Muscle layer of colon (tissue), 2 donors: ENCODE data around the gene MSL1.

Experiments
- H3K27ac ChIP-seq: one replicate; pipeline ENCODE4 v1.7.0; 2013; ENCODE audit warnings: low read depth, mild to moderate bottlenecking, low read length, moderate library complexity
- H3K27me3 ChIP-seq, 2 donors: one replicate each; pipeline ENCODE4 v1.7.0; 2013; ENCODE audit warnings: low read length in 2 of 2, mild to moderate bottlenecking in 2 of 2; ENCODE audit not compliant: insufficient read depth in 2 of 2, control insufficient read depth in 1 of 2
- H3K36me3 ChIP-seq: one replicate; pipeline ENCODE4 v1.7.0; 2013; ENCODE audit warnings: mild to moderate bottlenecking, low read length; ENCODE audit not compliant: insufficient read depth
- H3K4me1 ChIP-seq: one replicate; pipeline ENCODE4 v1.7.0; 2013; ENCODE audit warnings: mild to moderate bottlenecking, low read length; ENCODE audit not compliant: insufficient read depth
- H3K4me3 ChIP-seq, 2 donors: one replicate each; pipeline ENCODE4 v1.7.0; 2013; ENCODE audit warnings: low read length in 2 of 2, low read depth in 1 of 2, mild to moderate bottlenecking in 1 of 2, moderate library complexity in 1 of 2
- H3K9ac ChIP-seq: one replicate; pipeline ENCODE4 v1.7.0; 2013; ENCODE audit warnings: low read length
- H3K9me3 ChIP-seq: one replicate; pipeline ENCODE4 v1.7.0; 2013; ENCODE audit warnings: mild to moderate bottlenecking, low read length
- donor health status: abdominal sarcoma.
- donor health status: Adenocarcinoma of cecum.

MSL1 gene

DNA sequence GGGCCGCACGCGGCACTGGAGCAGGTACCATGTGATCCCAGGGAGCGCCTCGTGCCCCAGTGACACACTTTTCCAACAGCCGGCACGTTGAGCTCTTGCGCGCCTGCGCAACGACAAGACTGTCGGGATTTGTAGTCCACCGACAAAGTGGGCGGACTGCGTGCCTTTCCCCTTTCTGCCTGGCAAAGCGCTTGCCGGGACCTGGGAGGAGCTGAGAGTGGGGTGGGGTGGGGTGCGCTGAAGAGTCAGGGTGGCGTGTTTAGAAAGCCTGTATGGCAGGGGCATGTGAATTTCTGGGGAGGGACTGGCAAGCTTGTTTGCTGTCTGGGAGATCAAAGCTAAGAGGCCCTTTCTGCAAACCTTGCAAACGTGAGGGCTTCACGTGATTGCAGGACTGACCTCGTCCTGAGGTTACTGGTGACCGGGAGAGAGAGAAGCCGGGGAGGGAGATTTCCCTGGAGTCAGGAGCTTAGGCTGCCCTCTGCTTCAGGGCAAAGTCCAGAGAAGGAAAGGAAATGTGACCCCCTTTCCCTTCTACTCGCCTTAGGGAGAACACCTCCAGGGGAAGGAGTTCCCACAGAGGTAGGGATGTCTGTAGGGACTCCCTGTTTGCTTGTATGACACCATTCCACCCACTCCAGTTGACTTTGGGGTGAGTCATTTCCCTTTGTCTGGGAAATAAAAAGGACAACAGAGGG, 21.0 kb upstream of the MSL1 start:
- Histone ChIP-seq H3K4me1 (peaks cover 75% of the 10 kb centered on the region), H3K27me3 (no peaks in the 10 kb centered on the region), H3K27ac (peak overlapping the region; percentile 97), H3K9ac (peak overlapping the region; percentile 46), H3K9me3 (no peaks in the 10 kb centered on the region), H3K36me3 (peaks cover 30% of the 10 kb centered on the region), H3K4me3 (peak overlapping the region; percentile 75 to 99)

GRCh38 chr17:40101367-40102210, 20.2 kb upstream of the MSL1 start:
- peak overlapping the region; percentile 97 for H3K27ac ChIP-seq
- H3K36me3 ChIP-seq, result peaks cover 22% of the 10 kb centered on the region
- peak overlapping the region; percentile 46 for H3K9ac ChIP-seq
- no peaks in the 10 kb centered on the region for H3K27me3 ChIP-seq
- no peaks in the 10 kb centered on the region for H3K9me3 ChIP-seq
- H3K4me3 ChIP-seq, result peak overlapping the region; percentile 13 to 99
- peaks cover 75% of the 10 kb centered on the region for H3K4me1 ChIP-seq

DNA sequence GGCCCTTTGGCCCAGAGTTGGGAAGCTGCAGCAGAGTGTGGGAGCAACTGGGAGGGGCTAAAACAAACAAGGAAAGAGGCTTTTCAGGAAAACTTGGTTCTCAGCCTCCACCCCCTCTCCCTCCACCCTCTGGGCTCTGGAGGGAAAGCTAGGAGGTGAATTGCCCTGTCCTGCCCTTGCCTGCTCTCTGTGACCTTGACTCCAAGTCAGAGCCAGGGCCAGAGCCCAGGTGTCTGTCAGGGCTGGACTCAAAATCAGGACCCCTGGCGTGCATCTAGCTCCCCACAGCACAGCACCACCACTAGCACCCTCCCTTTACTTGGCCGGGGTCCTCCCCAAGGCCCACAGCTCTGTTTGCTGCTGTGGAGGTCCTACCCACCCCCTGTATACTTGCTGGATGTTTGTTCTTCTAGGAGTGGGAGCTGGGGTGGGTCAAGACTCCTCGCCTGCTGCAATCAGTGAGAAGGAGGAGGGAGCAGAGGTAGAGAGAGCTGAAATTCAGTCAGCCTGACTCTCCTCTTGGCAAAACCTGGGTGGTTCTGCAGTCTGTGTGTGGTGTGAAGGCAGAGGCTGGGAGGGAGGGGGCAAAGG, 18.6 kb upstream of the MSL1 start:
- Histone ChIP-seq H3K9ac (peak overlapping the region; percentile 46), H3K36me3 (peaks cover 6% of the 10 kb centered on the region), H3K27ac (peak overlapping the region; percentile 66), H3K27me3 (no peaks in the 10 kb centered on the region), H3K4me1 (peaks cover 74% of the 10 kb centered on the region), H3K9me3 (no peaks in the 10 kb centered on the region), H3K4me3 (peak overlapping the region in 1 of 2 donors; percentile 6)

DNA sequence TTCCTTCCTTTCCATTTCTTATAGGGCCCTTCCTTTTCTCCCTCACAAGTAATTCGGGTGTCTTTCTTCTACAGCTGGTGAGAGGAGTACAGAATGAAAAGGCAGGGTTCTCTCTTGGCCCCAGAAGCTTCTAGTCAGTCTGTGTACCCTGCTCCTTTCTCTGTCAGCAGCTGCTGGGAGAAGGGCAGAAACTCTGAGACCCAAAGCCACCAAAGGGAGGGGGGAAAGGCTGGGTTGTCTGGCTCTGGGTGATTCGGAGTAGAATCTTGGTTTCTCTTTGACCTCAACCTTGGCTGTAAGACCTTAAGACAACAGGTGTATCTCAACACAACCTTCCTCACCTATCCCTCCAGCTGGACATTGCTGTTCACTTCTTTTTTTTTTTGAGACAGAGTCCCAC, 18.1 kb upstream of the MSL1 start:
- H3K36me3 ChIP-seq, result peaks cover 1% of the 10 kb centered on the region
- no peak overlapping the region for H3K4me3 ChIP-seq
- peaks cover 74% of the 10 kb centered on the region for H3K4me1 ChIP-seq
- peak overlapping the region; percentile 66 for H3K27ac ChIP-seq
- H3K27me3 ChIP-seq, result no peaks in the 10 kb centered on the region
- no peaks in the 10 kb centered on the region for H3K9me3 ChIP-seq
- no peak overlapping the region for H3K9ac ChIP-seq

DNA sequence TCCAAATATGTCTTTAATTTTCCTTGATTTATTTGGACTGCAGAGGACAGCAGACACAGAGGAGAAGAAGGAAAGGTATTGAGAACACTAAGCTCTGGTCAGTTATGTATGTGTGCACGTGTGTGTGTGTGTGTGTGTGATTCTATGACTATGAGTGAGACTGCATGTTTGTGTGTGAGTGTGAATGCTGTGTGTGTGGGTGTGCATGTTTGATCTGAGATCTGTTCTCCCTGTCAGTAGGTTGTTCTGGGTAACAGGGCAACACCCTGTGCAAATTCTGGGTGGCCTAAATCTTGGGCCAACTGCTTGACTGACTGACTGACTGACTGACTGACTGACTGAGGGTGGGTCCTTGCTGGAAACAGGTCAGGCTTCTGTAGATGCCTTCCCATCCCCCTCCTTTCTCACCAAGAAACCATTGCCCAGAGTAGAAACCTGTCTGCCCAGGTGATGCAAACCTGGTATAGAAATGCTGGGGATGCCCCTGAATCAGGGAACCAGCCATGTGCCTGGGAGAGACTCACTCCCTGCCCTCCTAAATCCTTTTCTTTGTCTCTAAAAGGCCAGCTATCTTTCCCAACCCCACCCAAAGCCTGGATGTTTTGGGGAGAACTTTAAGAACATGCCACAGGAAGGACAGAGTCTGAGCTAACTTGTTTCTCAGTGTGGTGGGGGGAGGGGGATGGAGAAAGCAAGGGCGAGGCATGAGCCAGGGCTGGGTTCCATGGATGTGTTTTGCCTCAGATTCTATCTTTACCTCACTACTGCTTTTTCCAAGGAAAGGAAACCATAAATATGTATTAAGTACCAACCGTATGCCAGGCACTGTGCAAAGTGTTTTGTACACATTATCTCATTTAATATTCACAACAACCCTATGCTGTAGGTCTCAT, 16.9 kb upstream of the MSL1 start:
- no peaks in the 10 kb centered on the region for H3K27me3 ChIP-seq

DNA sequence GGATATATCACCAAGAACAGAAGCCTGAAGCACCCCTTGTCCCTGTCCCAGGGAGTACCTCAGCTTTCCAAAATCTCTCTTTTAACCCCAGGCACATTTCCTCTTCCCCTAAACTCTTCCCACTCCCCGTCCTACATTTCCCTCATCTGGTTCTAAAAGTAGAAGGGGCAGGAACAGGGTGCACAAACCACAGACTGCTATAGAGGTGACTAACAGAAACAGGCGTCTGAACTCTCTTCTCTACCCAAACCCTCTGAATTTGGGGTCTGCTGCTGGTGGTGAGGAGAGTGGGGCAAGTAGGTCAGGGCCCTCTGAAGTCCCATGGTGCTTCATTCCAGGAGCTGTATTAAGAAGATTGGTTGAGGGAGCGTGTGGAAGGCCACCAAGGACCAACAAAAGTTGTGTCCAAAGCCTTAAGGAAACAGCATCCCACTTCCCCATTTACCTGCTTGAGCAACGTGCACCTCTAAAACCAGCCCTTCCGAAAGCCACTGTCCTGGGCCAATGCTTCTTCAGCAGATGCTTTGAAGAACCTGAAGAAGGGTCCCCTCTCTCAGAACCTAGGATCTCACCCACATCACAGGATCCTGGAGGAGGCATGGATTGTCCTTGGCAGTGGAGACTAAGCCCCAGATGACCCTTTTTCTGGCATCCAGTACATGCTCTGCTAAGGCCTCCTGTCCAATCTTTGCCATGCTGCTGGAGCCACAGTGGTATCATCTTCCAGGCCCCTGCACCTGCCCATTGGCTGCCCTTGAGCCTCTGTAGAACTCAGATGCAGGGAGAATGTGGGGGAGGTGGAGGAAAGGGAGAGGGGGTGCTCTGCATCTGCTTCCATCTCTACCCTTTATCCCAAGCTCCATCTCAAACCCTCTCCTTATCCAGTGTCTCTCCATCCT, 15.7 kb upstream of the MSL1 start:
- no peaks in the 10 kb centered on the region for H3K36me3 ChIP-seq
- H3K9me3 ChIP-seq, result no peaks in the 10 kb centered on the region
- no peaks in the 10 kb centered on the region for H3K27me3 ChIP-seq
- peaks cover 94% of the 10 kb centered on the region for H3K4me1 ChIP-seq
- peak overlapping the region; percentile 34 for H3K9ac ChIP-seq
- H3K4me3 ChIP-seq, result peak overlapping the region; percentile 34 to 54
- peak overlapping the region; percentile 92 for H3K27ac ChIP-seq

More for the DNA sequence above, 16.9 kb upstream of the MSL1 start:
- H3K4me3 ChIP-seq, result no peak overlapping the region
- peak overlapping the region; percentile 92 for H3K27ac ChIP-seq
- H3K36me3 ChIP-seq, result no peaks in the 10 kb centered on the region
- no peaks in the 10 kb centered on the region for H3K9me3 ChIP-seq
- H3K9ac ChIP-seq, result peak overlapping the region; percentile 20
- peaks cover 85% of the 10 kb centered on the region for H3K4me1 ChIP-seq

GRCh38 chr17:40106760-40107521, 14.8 kb upstream of the MSL1 start:
- H3K4me3 ChIP-seq, result peak overlapping the region; percentile 34 to 54
- H3K4me1 ChIP-seq, result peaks cover 94% of the 10 kb centered on the region

DNA sequence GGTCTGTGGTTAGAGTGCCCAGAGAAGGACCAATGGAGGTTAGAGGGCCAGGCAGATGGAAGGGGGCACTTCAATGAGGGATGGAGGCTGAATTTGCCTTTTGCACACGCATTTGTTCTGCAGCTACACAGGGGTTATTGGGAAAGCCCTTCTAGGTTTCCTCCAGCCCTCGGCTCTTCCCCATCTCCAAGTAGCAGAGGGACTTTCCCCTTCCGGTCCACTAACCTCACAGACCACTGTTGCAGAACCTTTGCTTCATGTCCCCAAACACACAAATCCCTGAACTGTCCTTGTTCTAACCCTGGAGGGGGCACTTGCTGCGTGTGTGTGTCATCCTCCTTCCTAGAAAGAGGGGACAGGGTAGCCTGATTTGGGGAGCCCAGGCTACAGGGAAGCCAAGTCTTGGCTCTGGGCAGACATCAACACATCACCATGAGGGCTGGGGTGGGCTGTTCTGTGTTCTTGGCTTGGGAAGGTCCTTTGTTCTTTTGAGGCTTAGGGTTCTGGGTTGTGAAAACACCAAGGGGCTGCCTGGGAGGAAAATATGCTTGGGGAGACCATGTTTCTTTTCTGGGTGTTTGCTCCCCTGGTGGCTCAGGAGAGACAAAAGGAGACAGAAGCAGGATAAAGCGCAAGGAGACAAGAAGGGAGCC, 14.1 kb upstream of the MSL1 start:
- Histone ChIP-seq H3K36me3 (no peaks in the 10 kb centered on the region), H3K4me3 (peak overlapping the region in 1 of 2 donors; percentile 54), H3K27me3 (no peaks in the 10 kb centered on the region), H3K27ac (peak overlapping the region; percentile 92), H3K4me1 (peaks cover 98% of the 10 kb centered on the region), H3K9me3 (no peaks in the 10 kb centered on the region), H3K9ac (peak overlapping the region; percentile 72)

More at GRCh38 chr17:40106760-40107521, 14.8 kb upstream of the MSL1 start:
- Histone ChIP-seq H3K27me3 (no peaks in the 10 kb centered on the region), H3K9me3 (no peaks in the 10 kb centered on the region), H3K36me3 (no peaks in the 10 kb centered on the region), H3K27ac (peak overlapping the region; percentile 92), H3K9ac (peak overlapping the region; percentile 72)

GRCh38 chr17:40108970-40109824, 12.6 kb upstream of the MSL1 start:
- Histone ChIP-seq H3K27ac (peak overlapping the region; percentile 92), H3K4me1 (peaks cover 96% of the 10 kb centered on the region), H3K9me3 (no peaks in the 10 kb centered on the region), H3K27me3 (no peaks in the 10 kb centered on the region), H3K9ac (peak overlapping the region; percentile 49), H3K36me3 (no peaks in the 10 kb centered on the region), H3K4me3 (peak overlapping the region in 1 of 2 donors; percentile 3)
